Glomerular endothelial cell (primary cell): ENCODE measurements around the gene AK9. TPM values are rescaled to one million over a fixed set of nuclear protein-coding genes. Genes with fewer than 3 reads are reported as not detected.

Experiments used
- DNase-seq: peaks from one replicate; pipeline ENCODE4 v3.0.0-alpha.2; 2011; ENCODE audit warnings: low read depth, low spot score; ENCODE audit errors: extremely low read depth
- total RNA-seq: library from RNA; depleted of rRNA; stranded (reverse); fragments of >200 nt; gene quantifications from 2 replicates; pipeline ENCODE4 v1.2.3, GENCODE V29; 2015

Gene AK9
- total RNA-seq, 1 donor from 2014 or later = 2.7 TPM

DNA sequence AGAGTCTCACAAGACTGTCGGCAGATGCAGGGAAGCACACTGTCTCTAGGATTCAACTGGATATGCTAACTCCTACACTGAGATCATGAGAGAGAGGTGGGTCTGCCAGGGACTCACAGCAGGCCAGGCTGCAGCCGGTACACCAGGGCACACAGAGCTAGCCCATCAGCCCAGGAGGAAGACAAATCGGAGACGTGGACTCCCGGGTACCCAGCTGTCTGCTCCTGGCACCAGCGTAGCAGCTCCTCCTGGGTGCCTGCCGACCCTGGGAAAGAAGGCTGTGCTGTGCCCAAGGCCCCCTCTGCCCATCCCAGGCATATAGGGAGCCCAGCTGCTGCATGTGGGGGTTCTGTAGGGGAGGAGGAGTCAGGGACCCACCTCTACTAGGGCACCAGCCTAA is 242.4 kb downstream of the AK9 start:
- no peak for DNase-seq

- no peak for DNase-seq
These were observed 243.0 kb downstream of the AK9 start for GRCh38 chr6:109447878-109448555.

- DNase-seq = no peak
These were observed 243.9 kb downstream of the AK9 start for GRCh38 chr6:109447087-109447486.

- DNase-seq = no peak
These were observed 244.5 kb downstream of the AK9 start for GRCh38 chr6:109446541-109446940.

DNA sequence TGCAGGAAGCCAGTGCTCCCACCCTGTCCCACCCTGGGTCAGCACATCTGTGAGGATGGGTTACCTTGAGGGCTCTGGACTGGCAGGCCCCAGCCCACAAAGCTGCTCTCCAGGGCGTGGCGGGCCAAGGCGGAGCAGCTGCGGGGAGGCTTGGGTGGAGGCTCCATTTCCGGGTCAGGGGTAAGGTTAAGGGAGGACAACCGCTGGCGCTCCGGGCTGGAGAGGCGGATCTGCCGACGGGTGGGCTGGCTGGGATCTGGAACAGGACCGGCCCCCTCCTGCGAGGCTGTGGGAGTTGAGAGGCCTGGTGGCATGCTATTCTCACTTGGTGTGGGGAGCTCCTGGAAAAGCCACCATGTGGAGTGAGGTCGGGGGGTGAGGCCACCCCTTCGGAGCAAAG is 244.9 kb downstream of the AK9 start:
- no peak for DNase-seq

DNA sequence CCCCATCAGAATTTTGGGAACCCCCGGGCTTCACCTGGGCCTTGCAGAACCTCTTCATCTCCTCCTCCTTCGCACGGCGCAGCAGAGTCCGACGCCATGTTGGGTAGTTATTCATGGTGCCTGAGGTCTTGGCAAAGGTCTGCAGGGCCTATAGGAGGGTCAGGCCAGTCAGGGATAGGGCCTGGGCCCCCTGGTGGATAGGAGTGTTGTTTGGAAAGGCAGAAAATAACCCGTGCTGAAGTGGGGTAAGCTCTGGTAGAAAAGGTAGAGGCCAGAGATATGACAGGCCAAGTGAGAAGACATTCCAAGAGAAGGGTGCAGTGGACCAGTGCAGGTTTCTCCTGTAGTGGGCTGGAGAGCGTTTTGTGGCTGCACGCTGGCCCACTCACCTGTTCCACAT is 245.6 kb downstream of the AK9 start:
- no peak for DNase-seq

DNA sequence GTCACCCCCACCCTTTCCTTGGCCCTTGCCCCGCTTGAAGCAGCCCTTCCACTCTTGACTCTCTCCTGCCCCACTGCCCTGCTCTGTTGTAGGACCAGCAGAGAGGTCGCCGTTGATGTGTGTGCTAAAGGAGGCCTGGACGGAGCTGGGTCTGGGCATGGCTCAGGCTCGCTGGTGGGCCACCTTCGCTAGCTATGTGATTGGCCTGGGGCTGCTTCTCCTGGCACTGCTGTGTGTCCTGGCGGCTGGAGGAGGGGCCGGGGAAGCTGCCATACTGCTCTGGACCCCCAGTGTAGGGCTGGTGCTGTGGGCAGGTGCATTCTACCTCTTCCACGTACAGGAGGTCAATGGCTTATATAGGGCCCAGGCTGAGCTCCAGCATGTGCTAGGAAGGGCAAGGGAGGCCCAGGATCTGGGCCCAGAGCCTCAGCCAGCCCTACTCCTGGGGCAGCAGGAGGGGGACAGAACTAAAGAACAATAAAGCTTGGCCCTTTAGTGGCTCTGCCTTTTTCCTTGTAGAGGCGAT is 247.5 kb downstream of the AK9 start:
- no peak for DNase-seq

Other genes starting within 250 kb of the AK9 start
- 34.7 and 42.2 TPM in 2 replicates for gene MICAL1, start 235.4 kb downstream of the AK9 start, total RNA-seq
- 4.9 and 5.5 TPM in 2 replicates for gene ZBTB24, start 208.0 kb downstream of the AK9 start, total RNA-seq
- 12.8 and 18.9 TPM in 2 replicates for gene FIG4, start 94 bp upstream of the AK9 start, total RNA-seq